Cardiac fibroblast (primary cell): ENCODE results near the gene ZFYVE28.

Source experiments
- DNase-seq, 2 donors: peaks; one replicate each; pipeline versions ENCODE4 v3.0.0 to v3.0.0-alpha.2; 2010; ENCODE audit warnings: low read depth in 2 of 2
- H3K4me3 ChIP-seq, 2 donors: replicated peaks in 1 of 2; 1 replicate in 1 of 2; 2 replicates in 1 of 2; pipeline ENCODE4 v1.5.1; 2011; ENCODE audit warnings: low read depth in 2 of 2, low read length in 2 of 2, mild to moderate bottlenecking in 2 of 2, moderate library complexity in 1 of 2
- CTCF ChIP-seq: IDR thresholded peaks from one replicate; pipeline ENCODE4 v1.5.1; 2011; ENCODE audit warnings: low read depth, mild to moderate bottlenecking, low read length, inconsistent platforms

Gene ZFYVE28

DNA sequence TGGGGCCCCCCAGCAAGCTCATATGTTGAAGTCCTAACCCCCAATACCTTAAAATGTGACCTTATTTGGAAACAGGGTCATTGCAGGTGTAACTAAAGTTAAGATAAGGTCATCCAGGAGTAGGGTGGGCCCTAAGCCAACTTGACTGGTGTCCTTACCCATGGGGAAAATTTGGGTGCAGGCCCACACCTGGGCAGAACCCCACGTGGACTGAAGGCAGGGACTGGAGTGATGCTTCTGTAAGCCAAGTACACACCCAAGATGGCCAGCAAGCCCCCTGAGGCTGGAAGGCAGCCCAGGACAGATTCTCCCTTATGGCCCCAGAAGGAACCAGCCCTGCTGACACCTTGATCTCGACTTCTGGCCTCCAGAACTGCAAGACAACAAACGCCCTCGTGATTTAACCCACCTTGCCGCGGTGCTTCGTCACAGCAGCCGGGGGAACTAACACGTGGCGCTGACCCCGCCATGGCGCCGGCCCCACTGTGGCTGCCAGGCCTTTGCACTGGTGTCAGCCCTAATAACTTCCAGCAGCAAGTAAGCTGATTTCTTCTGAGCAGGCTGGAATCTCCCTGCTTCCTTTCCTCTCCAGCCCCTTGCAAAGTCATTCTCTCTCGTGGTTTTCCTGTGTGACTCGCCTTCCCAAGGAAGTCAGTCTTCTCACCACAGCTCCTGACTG lies 133.4 kb downstream of the ZFYVE28 start:
- H3K4me3 ChIP-seq, result no peak overlapping the region
- peak; percentile 50 to 70 for DNase-seq
- TF ChIP-seq CTCF, result no peak

DNA sequence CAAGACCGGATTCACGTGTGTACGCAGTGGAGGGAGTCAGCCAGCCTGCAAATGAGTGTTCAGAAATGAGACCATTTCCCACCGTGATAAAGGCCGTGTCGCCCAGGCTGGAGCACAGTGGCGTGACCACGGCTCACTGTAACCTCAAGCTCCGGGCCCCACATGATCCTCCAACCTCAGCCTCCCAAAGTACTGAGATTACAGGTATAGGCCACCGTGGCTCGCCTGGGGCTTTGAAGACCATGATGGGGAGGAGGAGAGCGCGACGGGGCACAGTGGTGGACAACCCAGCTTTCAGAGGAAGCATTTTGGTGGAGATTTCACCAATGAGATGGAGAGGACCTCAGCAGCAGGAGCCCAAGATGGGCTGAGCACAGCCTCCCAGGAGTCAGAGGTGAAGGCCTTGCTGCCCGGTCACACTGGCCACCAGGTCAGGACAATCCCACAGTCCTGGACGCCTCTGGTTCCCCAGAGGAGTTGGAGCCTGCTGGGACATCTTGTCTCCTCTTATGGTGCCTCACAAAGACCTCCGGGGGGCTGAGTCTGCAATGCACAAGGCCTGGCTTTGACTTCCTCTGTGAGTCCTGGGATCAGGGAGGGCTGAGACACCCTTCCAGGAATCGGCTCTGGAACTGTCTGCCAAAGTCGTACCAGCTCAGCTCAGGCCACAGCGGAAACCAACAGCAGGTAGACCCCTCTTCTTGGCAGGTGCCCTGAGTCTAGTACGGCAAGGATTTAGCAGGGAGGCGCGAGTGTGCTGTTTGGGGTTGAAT lies 134.1 kb downstream of the ZFYVE28 start:
- no peak overlapping the region for H3K4me3 ChIP-seq
- no peak for DNase-seq

DNA sequence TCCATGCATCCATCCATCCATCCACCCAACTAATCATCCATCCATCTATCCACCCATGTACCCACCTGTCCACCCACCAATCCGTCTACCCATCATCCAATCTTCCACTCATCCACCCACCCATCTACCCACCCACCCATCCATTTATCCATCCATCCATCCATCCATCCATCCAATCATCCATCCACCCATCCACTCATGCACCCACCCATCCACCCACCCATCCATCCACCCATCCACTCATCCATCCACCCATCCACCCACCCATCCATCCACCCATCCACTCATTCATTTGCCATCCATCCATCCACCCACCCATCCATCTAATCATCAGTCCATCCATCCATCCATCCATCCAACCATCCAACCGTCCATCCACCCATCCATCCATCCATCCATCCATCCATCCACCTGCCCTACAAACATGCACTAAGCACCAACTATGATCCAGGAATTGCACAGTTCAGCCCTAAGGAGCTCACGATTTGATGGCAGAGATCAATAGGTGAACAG lies 135.2 kb downstream of the ZFYVE28 start:
- no peak for TF ChIP-seq CTCF
- DNase-seq, result no peak
- H3K4me3 ChIP-seq, result no peak overlapping the region

More for the DNA sequence above, 134.1 kb downstream of the ZFYVE28 start:
- no peak for TF ChIP-seq CTCF

DNA sequence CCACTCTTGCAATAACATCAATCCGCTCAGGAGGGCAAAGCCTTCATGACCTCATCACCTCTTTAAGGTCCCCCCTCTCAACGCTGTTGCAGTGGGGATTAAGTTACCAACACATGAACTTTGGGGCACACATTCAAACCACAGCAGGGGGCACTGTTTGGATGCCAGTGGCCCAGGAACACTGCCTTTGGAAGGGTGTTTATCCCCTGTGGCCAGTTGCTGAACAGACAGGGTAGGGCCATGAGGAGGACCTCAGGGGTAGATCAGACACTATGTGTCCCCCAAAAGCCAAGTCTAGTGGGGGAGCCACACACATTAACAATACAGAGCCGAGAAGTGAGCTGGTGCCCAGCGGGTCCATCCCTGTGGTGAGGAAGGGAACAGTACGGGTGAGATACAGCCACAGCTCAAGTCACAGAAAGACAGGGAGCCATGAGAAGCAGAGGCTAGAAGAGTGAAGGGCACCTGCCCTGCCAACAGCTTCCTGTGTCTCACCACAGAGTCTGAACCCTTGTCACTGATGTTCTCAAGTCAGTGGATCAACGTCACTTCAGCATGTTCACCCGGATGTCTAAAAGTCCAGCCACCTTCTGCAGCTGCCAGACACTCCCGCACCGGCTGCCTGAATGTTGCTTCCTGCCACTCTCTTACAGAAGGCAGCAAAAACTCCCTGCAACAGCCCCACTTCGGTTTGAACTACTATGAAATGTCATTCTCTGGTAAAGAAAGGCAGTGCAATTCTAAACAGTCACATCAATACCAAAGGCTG lies 136.7 kb downstream of the ZFYVE28 start:
- no peak overlapping the region for H3K4me3 ChIP-seq
- DNase-seq, result peak in 1 of 2 donors; percentile 35

DNA sequence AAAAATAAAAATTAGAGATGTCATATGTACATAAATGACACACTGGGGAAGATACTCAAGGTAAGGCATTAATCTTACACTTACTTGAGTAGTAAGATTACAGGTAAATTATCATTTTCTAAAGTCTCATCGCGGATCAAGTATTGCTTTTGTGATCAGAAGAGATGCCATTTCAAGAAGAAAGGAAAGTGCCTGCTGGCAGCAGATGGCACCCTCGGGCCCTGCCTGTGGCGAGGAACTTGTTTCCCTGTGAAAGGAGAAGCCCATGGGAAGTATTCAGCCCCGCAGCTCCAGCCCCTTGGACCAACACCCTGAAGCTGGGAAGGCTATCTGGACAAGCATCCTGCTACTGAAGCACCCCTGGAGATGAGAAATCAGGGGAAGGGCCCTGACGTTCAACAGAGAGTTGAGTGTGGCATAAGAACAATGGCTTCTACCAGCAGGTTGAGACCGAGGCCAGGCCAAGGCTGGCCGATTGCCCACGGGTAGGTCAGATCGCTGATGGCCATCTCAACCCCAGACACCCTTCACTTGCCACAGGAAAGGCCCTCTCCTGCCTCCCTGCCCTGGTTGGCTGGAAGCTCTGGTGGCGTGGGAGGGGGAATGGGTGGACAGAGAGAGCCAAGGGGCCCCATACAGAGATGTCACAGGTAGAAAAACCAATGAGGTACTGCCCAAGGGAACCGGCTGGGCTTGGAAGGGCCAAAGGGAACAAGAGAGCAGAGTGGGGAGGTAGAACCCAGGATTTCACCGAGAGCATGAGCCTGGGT lies 137.7 kb downstream of the ZFYVE28 start:
- no peak overlapping the region for H3K4me3 ChIP-seq
- no peak for TF ChIP-seq CTCF
- DNase-seq, result no peak

More for the DNA sequence above, 136.7 kb downstream of the ZFYVE28 start:
- peak; percentile 23 for TF ChIP-seq CTCF

GRCh38 chr4:2277956-2278355 lies 140.5 kb downstream of the ZFYVE28 start:
- H3K4me3 ChIP-seq, result no peak overlapping the region
- TF ChIP-seq CTCF, result no peak
- peak in 1 of 2 donors; percentile 37 for DNase-seq
